Loucy (cell line): ENCODE data around the gene NKTR.

Source experiments
- H2AFZ ChIP-seq: fragments of 200-600 bp; sonication (generic); 2 replicates; pipeline ENCODE4 v1.6.0; 2016; ENCODE audit warnings: antibody characterized with exemption, mild to moderate bottlenecking, low read length, moderate library complexity
- H3F3A ChIP-seq: fragments of 200-600 bp; 2 replicates; pipeline ENCODE4 v1.6.0; 2016; ENCODE audit warnings: antibody characterized with exemption, low read depth, mild to moderate bottlenecking
- H3K27me3 ChIP-seq: fragments of 200-600 bp; sonication (generic); 2 replicates; pipeline ENCODE4 v1.6.1; 2014; ENCODE audit warnings: low read length, mild to moderate bottlenecking; ENCODE audit not compliant: insufficient read depth, poor library complexity, severe bottlenecking
- H3K36me3 ChIP-seq: fragments of 200-600 bp; sonication (generic); 2 replicates; pipeline ENCODE4 v1.6.1; 2016; ENCODE audit warnings: low read length; ENCODE audit not compliant: insufficient read depth
- H3K4me1 ChIP-seq: fragments of 200-600 bp; sonication (generic); 2 replicates; pipeline ENCODE4 v1.5.1; 2014; ENCODE audit warnings: low read length, mild to moderate bottlenecking; ENCODE audit not compliant: insufficient read depth, poor library complexity, severe bottlenecking
- H3K4me2 ChIP-seq: fragments of 200-600 bp; sonication (generic); 2 replicates; pipeline ENCODE4 v1.6.0; 2014; ENCODE audit warnings: antibody characterized with exemption, low read length, low read depth, mild to moderate bottlenecking; ENCODE audit not compliant: poor library complexity, severe bottlenecking
- H3K4me3 ChIP-seq: fragments of 200-600 bp; sonication (generic); 2 replicates; pipeline ENCODE4 v1.5.1; 2014; ENCODE audit warnings: low read length, mild to moderate bottlenecking, mixed read lengths; ENCODE audit not compliant: poor library complexity, severe bottlenecking
- H3K79me2 ChIP-seq: fragments of 200-600 bp; sonication (generic); 2 replicates; pipeline ENCODE4 v1.6.1; 2014; ENCODE audit warnings: low read length; ENCODE audit not compliant: insufficient read depth
- H3K9ac ChIP-seq: fragments of 200-600 bp; sonication (generic); 2 replicates; pipeline ENCODE4 v1.6.0; 2014; ENCODE audit warnings: mild to moderate bottlenecking, low read depth, low read length, moderate library complexity; ENCODE audit not compliant: poor library complexity, severe bottlenecking
- H3K9me2 ChIP-seq: fragments of 200-600 bp; sonication (generic); replicated peaks from 2 replicates; pipeline ENCODE4 v1.6.1; 2016; ENCODE audit warnings: low read depth, low read length, mixed read lengths
- H3K9me3 ChIP-seq: fragments of 200-600 bp; sonication (generic); 2 replicates; pipeline ENCODE4 v1.6.1; 2014; ENCODE audit warnings: mild to moderate bottlenecking, antibody characterized with exemption, low read length, low read depth; ENCODE audit not compliant: insufficient read depth
- H4K20me1 ChIP-seq: fragments of 200-600 bp; sonication (generic); 2 replicates; pipeline ENCODE4 v1.6.0; 2014; ENCODE audit warnings: antibody characterized with exemption, low read length, mild to moderate bottlenecking; ENCODE audit not compliant: insufficient read depth, poor library complexity, severe bottlenecking
- CTCF ChIP-seq: fragments of 200-600 bp; sonication (generic); conservative IDR thresholded peaks from 2 replicates; pipeline ENCODE4 v1.5.1; 2014; ENCODE audit warnings: mild to moderate bottlenecking, antibody characterized with exemption, low read length
- EZH2phosphoT487 ChIP-seq: fragments of 200-600 bp; IDR thresholded peaks from 2 replicates; pipeline ENCODE4 v1.6.1; 2018; ENCODE audit warnings: antibody characterized with exemption, mild to moderate bottlenecking, moderate library complexity, borderline replicate concordance

NKTR gene

GRCh38 chr3:42657675-42658074 is 57.2 kb downstream of the NKTR start:
- Histone ChIP-seq H3F3A (no peaks in the 10 kb centered on the region), H3K4me3 (no peak overlapping the region), H3K4me1 (peaks cover 15% of the 10 kb centered on the region), H2AFZ (no peak overlapping the region), H3K27me3 (no peaks in the 10 kb centered on the region), H4K20me1 (no peaks in the 10 kb centered on the region), H3K79me2 (no peaks in the 10 kb centered on the region), H3K9me3 (no peaks in the 10 kb centered on the region), H3K4me2 (no peak overlapping the region), H3K9me2 (no peaks in the 10 kb centered on the region), H3K36me3 (no peaks in the 10 kb centered on the region), H3K9ac (no peak overlapping the region)
- TF ChIP-seq CTCF: no peak
- no peak for TF ChIP-seq EZH2phosphoT487

GRCh38 chr3:42658091-42658770 is 57.7 kb downstream of the NKTR start:
- H3K9ac ChIP-seq: no peak overlapping the region
- peaks cover 9% of the 10 kb centered on the region for H3K4me1 ChIP-seq
- no peaks in the 10 kb centered on the region for H4K20me1 ChIP-seq
- no peak overlapping the region for H2AFZ ChIP-seq
- H3K4me2 ChIP-seq: no peak overlapping the region
- H3K36me3 ChIP-seq: no peaks in the 10 kb centered on the region
- H3F3A ChIP-seq: no peaks in the 10 kb centered on the region
- no peak for TF ChIP-seq CTCF
- no peak for TF ChIP-seq EZH2phosphoT487
- H3K9me2 ChIP-seq: no peaks in the 10 kb centered on the region
- no peaks in the 10 kb centered on the region for H3K9me3 ChIP-seq
- no peaks in the 10 kb centered on the region for H3K79me2 ChIP-seq
- no peaks in the 10 kb centered on the region for H3K27me3 ChIP-seq
- no peak overlapping the region for H3K4me3 ChIP-seq

- no peaks in the 10 kb centered on the region for H3K36me3 ChIP-seq
- no peak overlapping the region for H3K9ac ChIP-seq
- H3K4me1 ChIP-seq: peaks cover 3% of the 10 kb centered on the region
- H3F3A ChIP-seq: no peaks in the 10 kb centered on the region
- H3K9me2 ChIP-seq: no peaks in the 10 kb centered on the region
- H3K27me3 ChIP-seq: no peaks in the 10 kb centered on the region
- no peak overlapping the region for H2AFZ ChIP-seq
- H3K79me2 ChIP-seq: no peaks in the 10 kb centered on the region
- H3K4me2 ChIP-seq: no peak overlapping the region
- no peaks in the 10 kb centered on the region for H4K20me1 ChIP-seq
- no peak for TF ChIP-seq EZH2phosphoT487
- TF ChIP-seq CTCF: no peak
- H3K9me3 ChIP-seq: no peaks in the 10 kb centered on the region
- H3K4me3 ChIP-seq: no peak overlapping the region
These were observed 58.4 kb downstream of the NKTR start for GRCh38 chr3:42658771-42659390.
